Ishikawa (cell line): ENCODE results near the gene COL2A1.

Experiments
- CEBPB ChIP-seq: IDR thresholded peaks from 2 replicates; pipeline ENCODE4 v1.6.1; 2012
- EP300 ChIP-seq: IDR thresholded peaks from 2 replicates; pipeline ENCODE4 v1.6.1; 2012; ENCODE audit warnings: borderline replicate concordance
- NFIC ChIP-seq: IDR thresholded peaks from 2 replicates; pipeline ENCODE4 v1.6.1; 2012
- TAF1 ChIP-seq: IDR thresholded peaks from 2 replicates; pipeline ENCODE4 v1.6.1; 2012; ENCODE audit warnings: low read depth, mild to moderate bottlenecking
- TEAD4 ChIP-seq: IDR thresholded peaks from 2 replicates; pipeline ENCODE4 v1.6.1; 2012
- YY1 ChIP-seq: IDR thresholded peaks from 2 replicates; pipeline ENCODE4 v1.6.1; 2012; ENCODE audit warnings: low read depth
- TF ChIP-seq, protein P1 (sequence below): IDR thresholded peaks from 2 replicates; pipeline ENCODE4 v1.6.1; 2012; ENCODE audit warnings: low read depth, mild to moderate bottlenecking
- TF ChIP-seq, protein P2 (sequence below): IDR thresholded peaks from 2 replicates; pipeline ENCODE4 v1.6.1; 2012
- TF ChIP-seq, protein P3 (sequence below): IDR thresholded peaks from 2 replicates; pipeline ENCODE4 v1.6.1; 2012

DNA sequence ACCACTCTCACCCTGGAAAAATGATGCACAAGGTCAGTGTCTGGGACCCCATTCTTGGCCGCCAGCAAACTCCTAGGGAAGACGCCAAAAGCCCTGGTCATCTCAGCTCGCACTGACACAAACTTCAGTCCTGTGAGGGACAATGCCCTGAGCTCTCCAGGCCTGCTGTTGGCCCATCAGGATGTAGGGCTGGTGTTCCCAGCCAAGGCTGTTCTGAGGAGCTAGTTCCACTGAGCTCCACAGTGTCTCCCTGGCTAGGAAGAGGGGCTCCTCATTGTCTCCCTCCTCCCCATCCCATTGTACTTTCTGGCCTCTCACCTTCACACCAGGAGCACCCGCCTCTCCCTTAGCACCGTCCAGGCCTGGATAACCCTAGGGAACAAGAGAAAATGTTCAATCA, 10.8 kb downstream of the COL2A1 start:
- no peak for TF ChIP-seq YY1
- TF ChIP-seq, protein P1, sequence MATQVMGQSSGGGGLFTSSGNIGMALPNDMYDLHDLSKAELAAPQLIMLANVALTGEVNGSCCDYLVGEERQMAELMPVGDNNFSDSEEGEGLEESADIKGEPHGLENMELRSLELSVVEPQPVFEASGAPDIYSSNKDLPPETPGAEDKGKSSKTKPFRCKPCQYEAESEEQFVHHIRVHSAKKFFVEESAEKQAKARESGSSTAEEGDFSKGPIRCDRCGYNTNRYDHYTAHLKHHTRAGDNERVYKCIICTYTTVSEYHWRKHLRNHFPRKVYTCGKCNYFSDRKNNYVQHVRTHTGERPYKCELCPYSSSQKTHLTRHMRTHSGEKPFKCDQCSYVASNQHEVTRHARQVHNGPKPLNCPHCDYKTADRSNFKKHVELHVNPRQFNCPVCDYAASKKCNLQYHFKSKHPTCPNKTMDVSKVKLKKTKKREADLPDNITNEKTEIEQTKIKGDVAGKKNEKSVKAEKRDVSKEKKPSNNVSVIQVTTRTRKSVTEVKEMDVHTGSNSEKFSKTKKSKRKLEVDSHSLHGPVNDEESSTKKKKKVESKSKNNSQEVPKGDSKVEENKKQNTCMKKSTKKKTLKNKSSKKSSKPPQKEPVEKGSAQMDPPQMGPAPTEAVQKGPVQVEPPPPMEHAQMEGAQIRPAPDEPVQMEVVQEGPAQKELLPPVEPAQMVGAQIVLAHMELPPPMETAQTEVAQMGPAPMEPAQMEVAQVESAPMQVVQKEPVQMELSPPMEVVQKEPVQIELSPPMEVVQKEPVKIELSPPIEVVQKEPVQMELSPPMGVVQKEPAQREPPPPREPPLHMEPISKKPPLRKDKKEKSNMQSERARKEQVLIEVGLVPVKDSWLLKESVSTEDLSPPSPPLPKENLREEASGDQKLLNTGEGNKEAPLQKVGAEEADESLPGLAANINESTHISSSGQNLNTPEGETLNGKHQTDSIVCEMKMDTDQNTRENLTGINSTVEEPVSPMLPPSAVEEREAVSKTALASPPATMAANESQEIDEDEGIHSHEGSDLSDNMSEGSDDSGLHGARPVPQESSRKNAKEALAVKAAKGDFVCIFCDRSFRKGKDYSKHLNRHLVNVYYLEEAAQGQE: no peak
- TF ChIP-seq EP300: no peak
- TF ChIP-seq, protein P2, sequence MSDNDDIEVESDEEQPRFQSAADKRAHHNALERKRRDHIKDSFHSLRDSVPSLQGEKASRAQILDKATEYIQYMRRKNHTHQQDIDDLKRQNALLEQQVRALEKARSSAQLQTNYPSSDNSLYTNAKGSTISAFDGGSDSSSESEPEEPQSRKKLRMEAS: no peak
- no peak for TF ChIP-seq NFIC
- TF ChIP-seq, protein P3, sequence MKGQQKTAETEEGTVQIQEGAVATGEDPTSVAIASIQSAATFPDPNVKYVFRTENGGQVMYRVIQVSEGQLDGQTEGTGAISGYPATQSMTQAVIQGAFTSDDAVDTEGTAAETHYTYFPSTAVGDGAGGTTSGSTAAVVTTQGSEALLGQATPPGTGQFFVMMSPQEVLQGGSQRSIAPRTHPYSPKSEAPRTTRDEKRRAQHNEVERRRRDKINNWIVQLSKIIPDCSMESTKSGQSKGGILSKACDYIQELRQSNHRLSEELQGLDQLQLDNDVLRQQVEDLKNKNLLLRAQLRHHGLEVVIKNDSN: no peak
- no peak for TF ChIP-seq TAF1
- TF ChIP-seq CEBPB: no peak
- no peak for TF ChIP-seq TEAD4
